Activated CD4-positive, alpha-beta T cell treated with anti-CD3 and anti-CD28 coated beads, Interleukin-2, amount 10 ng/mL, durations not matched to agents 24 days and 14 days (primary cell): Measurements from ENCODE around the gene KIF5B. TPM values are rescaled to one million over a fixed set of nuclear protein-coding genes. Genes with fewer than 3 reads are reported as not detected.
"Not testable (repeated sequence)": the region's sequence is repeated elsewhere in the genome, so short reads cannot be mapped to it uniquely, and the experiment has no call there.

ENCODE experiments used
- DNase-seq: peaks from one replicate; pipeline ENCODE4 v3.0.0; 2022
- H3K27ac Mint-ChIP-seq: one replicate; pipeline ENCODE4 v1.8.0; 2022; ENCODE audit warnings: mild to moderate bottlenecking, mixed read lengths
- H3K27me3 Mint-ChIP-seq: one replicate; pipeline ENCODE4 v1.8.0; 2022; ENCODE audit warnings: mixed read lengths
- H3K36me3 Mint-ChIP-seq: one replicate; pipeline ENCODE4 v1.8.0; 2022; ENCODE audit warnings: low read depth, mild to moderate bottlenecking, mixed read lengths
- H3K4me1 Mint-ChIP-seq: one replicate; pipeline ENCODE4 v1.8.0; 2021; ENCODE audit warnings: mixed read lengths
- H3K4me3 Mint-ChIP-seq: one replicate; pipeline ENCODE4 v1.8.0; 2022; ENCODE audit warnings: mild to moderate bottlenecking, moderate library complexity, mixed read lengths
- H3K9me3 Mint-ChIP-seq: one replicate; pipeline ENCODE4 v1.8.0; 2021; ENCODE audit warnings: mixed read lengths
- intact Hi-C: fragments of 100-400 bp; cut with micrococcal nuclease; formaldehyde crosslinking; loops from one replicate; pipeline ENCODE4 v1.15.1; 2023
- total RNA-seq: library from RNA; stranded (reverse); gene quantifications from 2 replicates; pipeline ENCODE4 v1.2.3, GENCODE V29; 2022

The KIF5B gene
- total RNA-seq, 1 donor from 2014 or later: 82.2 TPM

GRCh38 chr10:32050177-32050576 is 6.0 kb downstream of the KIF5B start:
- no peaks in the 10 kb centered on the region for H3K27me3 Mint-ChIP-seq
- peaks cover 4% of the 10 kb centered on the region for H3K9me3 Mint-ChIP-seq
- peak overlapping the region; percentile 6 for H3K27ac Mint-ChIP-seq
- H3K4me1 Mint-ChIP-seq: peaks cover 68% of the 10 kb centered on the region
- no peak for DNase-seq
- peaks cover 59% of the 10 kb centered on the region for H3K36me3 Mint-ChIP-seq
- intact Hi-C loops: loop anchor here (10.0 kb wide), 2 partner anchors 705 to 1085 kb away; no protein-coding TSS in a partner anchor
- H3K4me3 Mint-ChIP-seq: no peak overlapping the region

- Mint-ChIP-seq H3K4me3 (no peak overlapping the region), H3K9me3 (peaks cover 4% of the 10 kb centered on the region), H3K36me3 (peaks cover 62% of the 10 kb centered on the region), H3K27ac (peak overlapping the region; percentile 42), H3K4me1 (peaks cover 72% of the 10 kb centered on the region), H3K27me3 (no peaks in the 10 kb centered on the region)
- DNase-seq: no peak
- intact Hi-C loops: no loop called here
Observed at GRCh38 chr10:32049113-32049512, 7.1 kb downstream of the KIF5B start.

- DNase-seq: no peak
- no peaks in the 10 kb centered on the region for H3K27me3 Mint-ChIP-seq
- peaks cover 4% of the 10 kb centered on the region for H3K9me3 Mint-ChIP-seq
- H3K36me3 Mint-ChIP-seq: peaks cover 65% of the 10 kb centered on the region
- intact Hi-C loops: no loop called here
- H3K4me3 Mint-ChIP-seq: no peak overlapping the region
- H3K4me1 Mint-ChIP-seq: peaks cover 76% of the 10 kb centered on the region
- no peak overlapping the region for H3K27ac Mint-ChIP-seq
Observed at GRCh38 chr10:32048282-32048681, 7.9 kb downstream of the KIF5B start.

- Mint-ChIP-seq H3K9me3 (peaks cover 4% of the 10 kb centered on the region), H3K36me3 (peaks cover 64% of the 10 kb centered on the region), H3K27ac (no peak overlapping the region), H3K4me1 (peaks cover 75% of the 10 kb centered on the region), H3K27me3 (no peaks in the 10 kb centered on the region), H3K4me3 (no peak overlapping the region)
- intact Hi-C loops: no loop called here
- no peak for DNase-seq
Observed at GRCh38 chr10:32047881-32048280, 8.3 kb downstream of the KIF5B start.

- no peak for DNase-seq
- Mint-ChIP-seq H3K4me3 (no peak overlapping the region), H3K9me3 (peaks cover 4% of the 10 kb centered on the region), H3K27ac (no peak overlapping the region), H3K27me3 (no peaks in the 10 kb centered on the region), H3K36me3 (peaks cover 66% of the 10 kb centered on the region), H3K4me1 (peaks cover 67% of the 10 kb centered on the region)
- intact Hi-C loops: no loop called here
Observed at GRCh38 chr10:32046151-32046550, 10.1 kb downstream of the KIF5B start.

GRCh38 chr10:32042730-32043129 is 13.5 kb downstream of the KIF5B start:
- H3K4me3 Mint-ChIP-seq: not testable (repeated sequence)
- peak overlapping the region; percentile 45 for H3K27ac Mint-ChIP-seq
- intact Hi-C loops: loop anchor here (2.0 kb wide), 1 partner anchor 14 kb away; the partner anchor contains the start of gene KIF5B

GRCh38 chr10:32041290-32042028 is 14.8 kb downstream of the KIF5B start:
- no peaks in the 10 kb centered on the region for H3K9me3 Mint-ChIP-seq
- intact Hi-C loops: loop anchor here (2.0 kb wide), 1 partner anchor 15 kb away; the partner anchor contains the start of gene KIF5B
- H3K4me1 Mint-ChIP-seq: peaks cover 40% of the 10 kb centered on the region
- DNase-seq: no peak
- no peak overlapping the region for H3K4me3 Mint-ChIP-seq
- H3K36me3 Mint-ChIP-seq: peaks cover 60% of the 10 kb centered on the region
- no peaks in the 10 kb centered on the region for H3K27me3 Mint-ChIP-seq
- H3K27ac Mint-ChIP-seq: peak overlapping the region; percentile 0

More at GRCh38 chr10:32042730-32043129, 13.5 kb downstream of the KIF5B start:
- not testable (repeated sequence) for H3K27me3 Mint-ChIP-seq, H3K9me3 Mint-ChIP-seq, DNase-seq
- peaks cover 59% of the 10 kb centered on the region for H3K36me3 Mint-ChIP-seq
- H3K4me1 Mint-ChIP-seq: peaks cover 49% of the 10 kb centered on the region

GRCh38 chr10:32039734-32040133 is 16.5 kb downstream of the KIF5B start:
- H3K9me3 Mint-ChIP-seq: no peaks in the 10 kb centered on the region
- no peak for DNase-seq
- H3K36me3 Mint-ChIP-seq: peaks cover 54% of the 10 kb centered on the region
- H3K4me3 Mint-ChIP-seq: no peak overlapping the region
- intact Hi-C loops: no loop called here
- H3K4me1 Mint-ChIP-seq: peaks cover 32% of the 10 kb centered on the region
- H3K27ac Mint-ChIP-seq: no peak overlapping the region
- no peaks in the 10 kb centered on the region for H3K27me3 Mint-ChIP-seq

- Mint-ChIP-seq H3K36me3 (peaks cover 50% of the 10 kb centered on the region), H3K27me3 (no peaks in the 10 kb centered on the region), H3K4me3 (no peak overlapping the region), H3K9me3 (no peaks in the 10 kb centered on the region), H3K27ac (no peak overlapping the region), H3K4me1 (peaks cover 23% of the 10 kb centered on the region)
- intact Hi-C loops: no loop called here
- no peak for DNase-seq
Observed at GRCh38 chr10:32038777-32039176, 17.4 kb downstream of the KIF5B start.

- Mint-ChIP-seq H3K27ac (no peak overlapping the region), H3K9me3 (no peaks in the 10 kb centered on the region), H3K27me3 (no peaks in the 10 kb centered on the region), H3K4me3 (no peak overlapping the region), H3K36me3 (peaks cover 59% of the 10 kb centered on the region), H3K4me1 (peaks cover 19% of the 10 kb centered on the region)
- intact Hi-C loops: no loop called here
- DNase-seq: no peak
Observed at GRCh38 chr10:32036922-32037321, 19.3 kb downstream of the KIF5B start.

- intact Hi-C loops: no loop called here
- DNase-seq: no peak
- Mint-ChIP-seq H3K27ac (no peak overlapping the region), H3K36me3 (peaks cover 65% of the 10 kb centered on the region), H3K9me3 (no peaks in the 10 kb centered on the region), H3K4me1 (peaks cover 14% of the 10 kb centered on the region), H3K27me3 (no peaks in the 10 kb centered on the region), H3K4me3 (no peak overlapping the region)
Observed at GRCh38 chr10:32035038-32035437, 21.2 kb downstream of the KIF5B start.

GRCh38 chr10:32033171-32033570 is 23.1 kb downstream of the KIF5B start:
- H3K27ac Mint-ChIP-seq: no peak overlapping the region
- peaks cover 9% of the 10 kb centered on the region for H3K4me1 Mint-ChIP-seq
- H3K36me3 Mint-ChIP-seq: peaks cover 72% of the 10 kb centered on the region
- intact Hi-C loops: no loop called here
- H3K4me3 Mint-ChIP-seq: no peak overlapping the region
- H3K9me3 Mint-ChIP-seq: no peaks in the 10 kb centered on the region
- no peaks in the 10 kb centered on the region for H3K27me3 Mint-ChIP-seq
- no peak for DNase-seq

- Mint-ChIP-seq H3K27ac (no peak overlapping the region), H3K4me3 (no peak overlapping the region), H3K27me3 (no peaks in the 10 kb centered on the region), H3K4me1 (peaks cover 9% of the 10 kb centered on the region), H3K9me3 (no peaks in the 10 kb centered on the region), H3K36me3 (peaks cover 72% of the 10 kb centered on the region)
- DNase-seq: no peak
- intact Hi-C loops: no loop called here
Observed at GRCh38 chr10:32031920-32032319, 24.3 kb downstream of the KIF5B start.

GRCh38 chr10:32031424-32031823 is 24.8 kb downstream of the KIF5B start:
- Mint-ChIP-seq H3K27ac (no peak overlapping the region), H3K27me3 (no peaks in the 10 kb centered on the region), H3K36me3 (peaks cover 72% of the 10 kb centered on the region), H3K4me3 (no peak overlapping the region), H3K9me3 (no peaks in the 10 kb centered on the region), H3K4me1 (peaks cover 9% of the 10 kb centered on the region)
- no peak for DNase-seq
- intact Hi-C loops: no loop called here

GRCh38 chr10:32028710-32029109 is 27.5 kb downstream of the KIF5B start:
- Mint-ChIP-seq H3K36me3 (peaks cover 66% of the 10 kb centered on the region), H3K9me3 (no peaks in the 10 kb centered on the region), H3K27me3 (no peaks in the 10 kb centered on the region), H3K27ac (no peak overlapping the region), H3K4me1 (peaks cover 7% of the 10 kb centered on the region), H3K4me3 (no peak overlapping the region)
- intact Hi-C loops: no loop called here
- DNase-seq: no peak
